Measurements from ENCODE around the gene MYRFL.

Gene MYRFL

DNA sequence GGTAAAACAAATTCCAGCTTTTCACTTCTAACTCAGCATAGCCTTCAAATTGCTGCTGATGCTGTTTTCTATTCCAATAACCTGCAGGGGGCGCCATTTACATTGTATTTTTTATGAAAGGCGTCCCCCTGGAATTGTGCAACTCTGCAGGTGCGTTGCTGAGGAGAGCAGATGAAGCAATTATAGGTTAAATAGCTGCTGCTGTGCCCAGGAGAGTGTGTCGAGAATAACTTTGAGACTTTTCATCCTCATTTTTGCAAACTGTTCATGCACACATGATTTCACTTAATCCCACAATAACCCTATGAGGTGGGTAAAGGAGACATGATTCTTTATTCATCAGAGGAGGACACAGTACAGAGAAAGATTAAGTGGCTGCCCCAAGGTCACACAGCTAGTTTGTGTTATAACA, 75.7 kb downstream of the MYRFL start:
- DNase-seq = peak; percentile 76

DNA sequence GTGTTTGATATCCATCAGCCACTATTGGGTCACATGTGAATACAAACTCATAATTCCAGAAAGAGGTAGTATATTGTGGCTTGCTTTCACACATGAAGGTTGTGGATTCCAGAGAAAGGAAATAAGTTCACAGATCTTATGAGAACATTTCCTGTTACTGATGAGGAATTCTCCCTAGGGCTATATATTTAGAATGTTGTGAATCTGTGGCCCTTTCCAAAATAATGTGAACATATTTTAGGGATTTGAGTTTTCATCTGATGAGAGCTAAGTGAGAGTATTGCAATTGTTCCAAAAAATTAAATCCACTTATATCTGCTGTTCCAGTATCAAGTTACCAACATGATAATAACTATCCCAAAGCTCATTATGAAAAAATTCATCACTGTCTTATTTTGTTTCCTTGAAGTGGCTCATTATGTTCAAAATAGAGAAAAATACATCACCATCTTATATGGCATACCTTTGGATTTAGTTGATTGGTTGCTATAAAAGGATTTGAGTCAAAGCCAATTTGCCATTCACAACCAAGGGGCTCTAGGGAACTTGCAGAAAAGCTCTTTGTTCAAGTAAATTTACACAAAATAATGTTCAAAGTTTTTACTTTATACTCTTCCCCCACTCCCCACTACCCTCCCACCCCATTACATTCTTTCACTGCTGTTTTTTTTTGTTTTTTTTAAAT, 76.3 kb downstream of the MYRFL start:
- no peak for DNase-seq

DNA sequence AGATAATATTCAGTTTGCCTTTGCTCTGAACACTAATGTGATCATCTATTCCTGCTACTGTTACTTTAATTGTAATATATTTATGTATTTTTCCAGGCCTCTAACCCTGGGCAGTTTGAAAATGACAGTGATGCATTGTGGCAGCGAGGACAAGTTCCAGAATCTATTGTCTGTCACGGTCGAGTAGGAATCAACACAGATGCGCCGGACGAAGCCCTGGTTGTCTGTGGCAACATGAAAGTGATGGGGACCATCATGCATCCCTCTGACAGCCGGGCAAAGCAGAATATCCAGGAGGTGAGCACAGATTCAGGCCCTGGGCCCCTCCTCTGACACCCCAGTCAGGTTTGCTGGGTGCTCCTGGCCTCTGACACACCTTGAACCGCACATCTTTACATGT, 78.5 kb downstream of the MYRFL start:
- no peak for DNase-seq

DNA sequence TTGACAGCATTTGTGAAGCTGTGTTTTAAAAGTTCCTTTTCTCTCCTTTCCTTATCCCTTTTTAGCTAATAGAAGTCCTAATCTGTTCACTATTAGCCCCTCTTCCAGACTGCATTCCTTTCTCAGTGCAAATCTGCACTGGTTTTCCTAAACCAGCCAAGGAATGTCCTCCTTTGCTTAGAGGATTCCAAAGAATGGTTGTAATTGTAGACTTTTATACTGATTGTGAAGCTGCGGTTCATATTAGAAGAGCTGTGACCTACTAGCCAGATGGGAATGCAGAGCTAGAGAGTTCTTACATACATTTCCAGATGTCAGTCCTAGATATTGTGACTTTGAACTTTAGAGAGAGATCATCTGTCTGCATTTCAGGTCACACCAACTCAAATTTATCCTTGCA, 79.8 kb downstream of the MYRFL start:
- no peak for DNase-seq

DNA sequence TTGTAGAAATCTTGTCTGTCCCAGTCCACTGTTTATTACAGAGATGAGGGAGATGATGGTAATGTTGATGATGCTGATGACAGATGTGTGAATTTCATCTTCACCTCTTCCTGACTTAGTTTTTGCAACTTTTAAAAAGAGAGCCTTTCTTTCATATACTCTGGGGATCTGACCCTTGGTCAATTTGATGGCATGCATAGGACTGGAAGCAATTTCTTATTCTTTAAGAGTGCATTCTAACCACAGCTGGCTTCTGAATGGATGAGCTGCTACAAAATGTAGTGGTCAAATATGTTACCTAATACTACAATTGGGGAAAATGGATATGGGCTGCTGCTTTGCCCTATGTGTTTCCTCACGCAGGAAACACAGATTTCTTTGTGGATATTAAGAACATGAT, 80.8 kb downstream of the MYRFL start:
- no peak for DNase-seq

DNA sequence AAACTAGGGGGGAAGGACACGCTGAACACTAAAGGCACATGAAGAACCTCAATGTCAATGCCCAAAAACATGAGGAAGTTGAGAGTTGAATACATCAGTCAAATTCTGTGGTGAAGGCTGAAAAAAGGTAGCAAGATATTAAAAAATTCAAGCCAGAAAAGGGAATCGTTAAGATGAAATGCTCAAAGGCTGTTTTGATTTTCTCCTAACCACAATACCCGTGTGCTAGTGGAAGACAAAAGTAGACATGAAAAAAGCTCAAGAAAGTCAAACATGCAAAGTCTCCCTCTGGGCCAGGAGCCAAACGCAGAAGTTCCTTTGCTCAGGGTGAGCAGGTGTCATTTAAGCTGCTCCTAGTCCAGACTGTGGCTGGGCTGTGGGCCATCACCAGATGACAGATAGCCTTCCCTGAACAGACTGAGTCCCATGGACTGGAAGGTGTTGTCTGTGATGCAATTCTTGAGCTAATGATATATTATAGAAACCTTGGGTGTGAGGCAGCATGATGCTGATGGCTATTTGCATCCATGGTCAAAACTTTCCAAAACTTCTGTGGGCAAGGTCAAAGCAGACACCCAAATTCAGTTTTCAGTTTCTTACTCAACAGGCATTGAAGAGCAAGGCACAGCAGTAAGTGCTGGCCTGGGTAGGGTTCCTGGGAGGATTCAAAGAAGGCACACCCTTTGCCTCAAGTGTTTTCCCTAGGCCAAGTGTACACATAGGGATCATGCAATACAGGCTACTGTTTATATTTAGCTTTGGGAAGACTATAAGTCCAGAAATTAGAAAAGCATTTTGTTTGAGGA, 81.6 kb downstream of the MYRFL start:
- no peak for DNase-seq

DNA sequence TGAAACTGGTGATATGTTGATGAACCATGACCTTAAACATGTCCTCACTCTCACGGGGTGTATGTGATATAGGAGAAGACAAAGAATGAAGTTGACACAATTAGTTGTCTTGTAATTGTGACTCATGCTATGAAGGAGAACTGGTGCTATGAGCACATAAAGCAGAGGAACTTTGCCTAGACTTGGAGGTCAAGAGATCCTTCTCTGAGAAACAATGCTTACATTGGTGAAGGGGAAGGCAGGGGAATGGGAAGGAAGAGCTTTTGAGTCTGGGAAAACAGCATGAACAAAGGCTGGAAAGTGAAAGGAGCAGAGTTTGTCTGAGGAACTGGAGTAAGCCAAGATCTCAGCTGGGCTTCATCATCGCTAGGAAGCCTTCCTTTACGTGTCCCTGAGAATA, 83.2 kb downstream of the MYRFL start:
- no peak for DNase-seq

DNA sequence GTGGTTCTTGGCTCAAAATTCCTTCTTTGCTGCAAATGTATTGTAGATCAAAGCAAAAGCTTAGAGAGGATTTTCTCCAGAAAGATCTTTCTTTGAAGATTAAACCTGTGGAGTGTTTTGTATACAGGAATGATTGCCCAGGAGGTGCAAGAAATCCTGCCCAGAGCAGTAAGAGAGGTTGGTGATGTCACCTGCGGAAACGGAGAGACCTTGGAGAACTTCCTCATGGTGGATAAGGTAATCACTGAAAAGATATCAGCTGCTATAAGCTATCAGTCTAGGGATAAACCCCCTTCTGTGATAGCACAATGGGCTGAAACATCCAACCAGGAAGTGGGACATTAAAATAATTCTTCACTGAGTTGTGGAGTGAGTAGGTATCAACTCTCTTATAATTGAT, 85.7 kb downstream of the MYRFL start:
- no peak for DNase-seq

DNA sequence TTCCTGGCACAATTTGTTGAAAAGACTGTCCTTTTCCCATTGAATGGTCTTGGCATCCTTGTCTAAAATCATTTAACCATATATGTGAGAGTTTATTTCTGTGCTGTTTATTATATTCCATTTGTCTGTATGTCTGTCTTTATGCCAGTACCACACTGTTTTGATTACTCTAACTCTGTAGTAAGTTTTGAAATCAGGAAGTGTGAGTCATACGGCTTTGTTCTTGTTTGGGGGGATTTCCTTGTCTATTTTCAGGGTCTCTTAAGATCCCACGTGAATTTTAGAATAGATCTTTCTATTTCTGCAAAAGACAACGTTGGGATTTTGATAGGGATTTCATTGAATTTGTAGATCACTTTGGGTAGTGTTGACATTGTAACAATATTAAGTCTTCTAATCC, 88.5 kb downstream of the MYRFL start:
- no peak for DNase-seq

DNA sequence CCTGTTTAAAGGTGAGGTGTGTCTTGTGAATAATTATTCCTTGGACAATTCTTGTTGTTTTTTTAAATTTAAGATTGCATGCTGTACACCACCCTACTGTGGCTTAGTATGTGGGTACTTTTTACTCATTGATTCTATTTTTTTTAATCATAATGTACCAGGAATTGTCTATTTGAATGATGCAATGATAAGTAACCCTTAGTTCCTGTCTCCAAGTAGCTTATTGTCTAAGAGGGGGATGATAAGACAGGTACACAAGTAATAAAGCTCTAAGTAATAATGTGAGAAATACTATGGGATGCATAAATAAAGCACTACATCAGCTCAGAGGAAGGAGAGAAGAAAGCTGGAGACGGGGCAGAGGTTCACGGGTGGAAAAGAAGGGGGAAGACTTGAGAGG, 90.9 kb downstream of the MYRFL start:
- DNase-seq = no peak

DNA sequence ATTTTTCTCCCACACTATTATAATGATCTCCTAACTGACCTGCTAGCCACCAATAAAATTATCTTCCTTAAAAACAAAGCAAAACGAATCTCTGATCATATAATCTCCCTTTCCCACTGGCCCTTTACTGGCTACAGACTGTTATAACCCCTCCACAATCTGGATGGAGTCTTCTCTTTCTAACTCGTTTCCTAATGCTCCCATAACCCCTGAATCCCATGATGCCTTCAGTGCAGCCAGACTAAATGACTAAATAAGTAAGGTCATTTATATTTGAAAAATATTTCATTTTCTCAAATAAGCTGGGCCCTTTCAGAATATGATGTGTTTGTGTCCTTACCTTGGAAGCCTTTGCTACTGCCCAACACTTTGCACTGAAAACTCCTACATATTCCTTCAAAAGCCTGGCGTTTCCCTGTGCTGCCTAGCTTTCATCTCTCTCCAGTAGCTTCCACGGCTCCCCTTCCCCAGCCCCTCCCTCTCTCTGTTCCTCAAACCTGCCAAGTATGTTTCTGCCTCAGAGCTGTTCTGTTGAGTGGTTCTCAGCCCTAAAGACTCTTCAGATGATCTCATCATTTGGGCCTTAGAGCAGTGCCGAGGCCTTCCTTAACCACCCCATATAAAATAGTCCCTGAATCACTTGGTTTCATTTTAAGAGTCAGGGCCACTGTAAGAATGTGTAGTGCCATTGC, 91.7 kb downstream of the MYRFL start:
- no peak for DNase-seq

DNA sequence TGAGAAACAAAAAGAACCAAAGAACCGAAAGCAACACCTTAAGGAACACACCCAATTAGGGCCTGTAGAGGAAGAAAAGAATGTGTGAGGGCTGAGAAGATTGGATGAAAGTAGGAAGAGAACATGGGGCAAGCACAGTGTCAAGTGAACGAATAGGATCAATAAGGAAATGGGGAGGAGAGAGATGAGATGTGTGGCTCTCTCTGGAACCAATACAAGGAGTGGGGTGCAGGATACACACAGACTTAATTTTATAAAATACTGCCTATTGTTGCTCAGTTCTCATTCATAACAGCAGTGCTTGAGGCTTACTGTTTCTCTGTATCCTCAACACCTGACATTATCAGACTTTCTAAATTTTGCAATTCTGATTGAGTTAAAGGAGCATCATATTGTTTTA, 93.3 kb downstream of the MYRFL start:
- no peak for DNase-seq

DNA sequence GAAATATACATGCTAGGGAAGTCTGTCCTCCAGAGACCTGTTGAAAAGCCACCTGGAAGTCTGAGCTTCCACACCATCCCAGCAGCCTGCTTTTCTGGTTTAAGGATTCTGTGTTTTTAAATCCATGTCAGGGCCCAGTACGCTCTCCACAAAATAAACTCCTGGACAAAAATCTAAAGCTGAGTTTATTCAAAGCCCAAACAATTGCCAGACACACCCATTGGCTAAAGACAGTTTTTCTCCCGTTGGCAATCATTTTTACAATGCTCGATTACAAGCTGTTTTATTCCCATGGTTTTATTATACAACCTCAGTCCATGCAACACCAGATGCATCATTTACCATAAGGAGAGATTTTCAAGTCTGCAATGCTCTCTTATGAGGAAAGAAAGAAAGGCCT, 94.5 kb downstream of the MYRFL start:
- DNase-seq = no peak

DNA sequence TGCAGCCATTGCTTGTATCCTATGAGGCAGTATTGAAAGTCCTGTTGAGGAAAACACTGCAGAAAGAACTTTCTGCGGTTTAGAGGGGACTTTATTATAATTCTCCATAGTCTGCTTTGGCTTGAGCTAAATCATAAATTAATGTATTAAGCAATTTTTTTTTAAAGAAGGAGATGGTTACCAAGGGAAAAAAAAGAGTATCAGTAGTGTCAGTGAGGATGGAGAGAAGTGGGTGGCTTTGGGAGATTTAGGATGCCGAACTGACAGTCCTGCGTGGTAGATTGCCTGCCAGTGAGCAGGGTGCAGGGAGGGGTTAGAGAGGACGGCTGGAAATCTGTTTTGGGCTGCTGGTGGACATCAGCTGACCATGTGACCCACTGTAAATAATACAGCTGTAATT, 96.8 kb downstream of the MYRFL start:
- no peak for DNase-seq

DNA sequence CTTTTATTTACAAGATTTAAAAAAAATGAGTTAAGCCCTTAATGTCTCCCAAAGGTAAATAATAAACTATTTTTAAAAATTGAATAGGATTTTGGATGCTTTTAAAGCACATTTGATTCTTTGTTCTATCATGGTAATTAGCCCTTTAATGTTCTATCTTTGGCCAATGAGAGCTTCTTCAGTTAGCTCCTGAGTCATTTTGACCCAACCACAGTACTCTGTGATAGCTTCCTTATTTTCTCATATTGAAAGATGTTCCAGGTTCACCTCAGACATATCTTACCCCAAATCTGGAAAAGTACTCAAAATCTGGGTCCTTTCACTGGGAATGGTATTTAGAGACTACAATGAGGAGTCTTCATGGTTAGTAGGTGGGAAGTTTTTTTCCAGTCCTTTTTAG, 98.0 kb downstream of the MYRFL start:
- no peak for DNase-seq

DNA sequence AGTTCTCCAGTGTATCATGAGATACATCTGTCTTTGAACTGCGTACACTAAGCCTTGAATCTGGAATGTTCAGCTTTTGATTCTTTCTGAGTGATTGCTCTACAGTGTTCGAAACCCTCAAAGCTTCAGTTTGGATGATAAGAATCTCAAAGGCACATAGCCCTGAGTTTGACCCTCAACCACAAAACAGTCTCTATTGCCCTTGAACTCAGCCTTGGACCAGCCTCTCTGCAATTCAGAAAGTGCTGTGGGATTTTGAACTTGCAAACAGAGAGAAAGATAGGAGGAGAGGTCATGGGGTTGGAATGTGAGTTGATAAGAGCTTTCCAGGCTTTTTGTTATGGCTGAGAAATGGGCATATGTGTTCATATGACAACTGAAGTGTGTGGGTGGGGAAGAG, 100.3 kb downstream of the MYRFL start:
- DNase-seq = no peak

DNA sequence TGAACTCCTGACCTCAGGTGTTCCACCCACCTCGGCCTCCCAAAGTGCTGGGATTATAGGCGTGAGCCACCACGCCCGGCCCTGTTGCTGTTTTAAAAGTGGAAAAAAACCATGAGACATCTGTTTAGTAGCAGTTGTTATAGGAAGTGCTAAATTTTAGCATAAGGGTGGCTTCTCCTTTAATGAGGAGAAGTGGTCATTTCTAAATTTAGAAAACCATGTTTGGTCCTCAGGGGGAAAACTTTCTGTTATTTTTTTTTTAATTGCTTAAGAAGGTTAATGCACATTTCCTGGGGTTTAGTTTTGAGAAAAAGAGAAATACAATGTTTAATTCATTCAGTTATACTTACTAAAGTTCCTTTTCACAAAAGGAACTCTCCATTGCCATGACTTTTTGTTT, 102.1 kb downstream of the MYRFL start:
- no peak for DNase-seq

DNA sequence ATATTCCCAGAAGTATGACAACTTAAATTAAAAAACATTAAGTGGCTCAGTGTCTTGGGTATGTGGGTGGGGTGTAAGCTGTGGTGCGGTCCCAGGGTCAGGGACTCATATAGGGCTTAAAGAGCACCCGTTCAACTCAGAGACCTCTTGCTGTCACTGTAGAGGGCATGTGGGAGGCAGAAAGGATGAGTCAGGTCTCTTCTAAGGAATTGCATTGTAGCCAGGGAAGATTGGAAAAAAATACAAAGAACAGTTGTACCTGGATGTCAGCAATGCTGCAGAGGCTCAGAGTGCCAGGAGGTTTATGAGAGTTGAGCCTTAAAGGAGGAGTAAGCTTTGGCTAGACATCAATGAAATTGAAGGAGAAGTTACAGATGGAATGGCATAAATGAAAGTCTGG, 104.1 kb downstream of the MYRFL start:
- no peak for DNase-seq

DNA sequence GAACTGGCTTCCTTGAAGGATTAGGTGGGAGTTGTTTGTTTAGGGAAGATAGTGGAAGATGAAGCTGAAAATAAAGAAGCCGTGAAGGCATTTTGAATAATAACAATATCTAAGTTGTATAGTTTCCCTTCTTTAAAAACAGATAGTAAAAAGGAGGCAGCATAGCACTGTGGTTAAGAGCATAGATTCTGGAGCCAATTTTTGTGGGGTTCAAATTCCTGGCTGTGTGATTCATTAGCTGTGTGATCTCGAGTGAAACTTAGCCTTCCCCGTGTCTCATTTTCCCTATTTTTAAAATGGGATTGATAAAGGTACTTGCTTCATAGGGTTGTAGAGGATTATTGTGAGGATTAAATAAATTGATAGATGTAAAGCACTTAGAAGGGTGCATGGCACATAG, 104.5 kb downstream of the MYRFL start:
- no peak for DNase-seq

DNA sequence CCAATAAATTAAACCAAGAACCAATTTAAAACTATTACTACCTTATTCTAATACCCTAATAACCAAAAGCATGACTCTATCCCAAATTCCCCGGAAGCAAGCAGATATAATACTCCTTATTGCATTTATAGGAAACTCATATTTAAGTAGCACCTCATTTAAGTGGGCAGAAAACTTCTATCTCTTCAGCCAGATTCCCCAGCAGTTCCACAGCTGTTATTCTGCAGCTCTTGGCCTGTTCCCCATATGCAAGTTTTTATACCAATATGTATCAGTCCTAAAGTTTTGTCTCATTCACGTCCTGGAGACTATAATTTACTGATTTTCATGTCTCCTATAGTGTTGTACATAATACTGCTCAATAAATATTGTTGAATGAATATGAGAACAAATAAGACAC, 106.5 kb downstream of the MYRFL start:
- DNase-seq = no peak

DNA sequence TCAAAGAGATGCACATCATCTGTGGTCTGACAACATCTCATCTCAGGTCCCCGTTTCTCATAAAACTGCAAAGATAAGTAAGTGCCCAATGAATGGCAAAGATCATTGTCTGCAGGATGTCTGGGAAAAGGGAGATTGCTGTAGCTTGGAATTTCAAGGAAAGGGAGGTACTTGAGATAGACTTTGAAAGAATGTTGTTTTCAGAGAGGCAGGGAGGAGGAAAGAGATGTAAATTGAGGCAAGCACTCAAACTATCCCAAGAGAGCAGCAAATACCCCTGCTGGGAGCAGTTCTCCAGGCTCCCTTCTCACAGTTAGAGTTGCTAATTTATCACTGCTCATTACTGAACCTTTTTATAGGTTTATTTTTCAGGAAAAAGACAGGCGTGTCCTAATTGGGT, 107.1 kb downstream of the MYRFL start:
- DNase-seq = no peak

DNA sequence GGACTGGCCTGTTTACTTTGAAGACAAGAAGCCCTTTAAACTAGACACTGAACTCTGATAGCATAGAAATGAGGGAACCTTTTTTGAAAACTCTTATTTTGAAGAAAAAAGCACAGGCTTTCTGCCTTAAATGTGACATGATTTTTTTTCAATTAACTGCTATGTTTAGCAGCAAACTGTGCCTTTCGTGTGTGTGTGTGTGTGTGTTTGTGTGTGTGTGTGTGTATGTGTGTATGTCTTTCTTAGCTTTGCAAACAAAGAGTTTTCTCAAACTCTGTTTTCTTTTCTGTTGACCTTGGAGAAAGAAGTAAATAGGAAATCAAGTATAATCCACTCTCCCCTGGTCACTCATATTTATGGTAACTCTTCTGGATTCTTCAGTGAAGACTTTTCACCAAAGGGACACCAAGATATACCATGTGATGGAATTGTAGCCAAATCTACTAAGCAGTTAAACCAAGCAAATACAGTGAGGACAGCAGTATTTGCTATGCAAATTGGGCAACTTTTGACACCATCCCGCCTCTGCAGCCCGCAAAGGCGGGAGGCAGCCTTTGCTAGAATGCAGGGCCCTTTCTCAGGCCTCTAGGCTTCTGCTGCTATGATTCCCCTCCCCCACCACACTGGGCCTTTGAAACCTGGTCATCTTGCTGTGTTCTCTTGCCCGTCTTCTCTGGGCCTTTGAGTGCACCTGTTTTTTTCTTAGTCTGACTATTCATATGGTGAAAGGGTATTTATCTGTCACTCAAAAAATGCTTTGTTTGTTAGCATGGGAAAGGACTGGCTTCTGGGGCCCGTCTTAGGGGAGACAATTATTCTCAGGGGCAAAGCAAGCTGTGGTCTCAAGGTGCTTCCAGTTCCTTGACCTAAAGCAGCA, 107.9 kb downstream of the MYRFL start:
- DNase-seq = no peak

DNA sequence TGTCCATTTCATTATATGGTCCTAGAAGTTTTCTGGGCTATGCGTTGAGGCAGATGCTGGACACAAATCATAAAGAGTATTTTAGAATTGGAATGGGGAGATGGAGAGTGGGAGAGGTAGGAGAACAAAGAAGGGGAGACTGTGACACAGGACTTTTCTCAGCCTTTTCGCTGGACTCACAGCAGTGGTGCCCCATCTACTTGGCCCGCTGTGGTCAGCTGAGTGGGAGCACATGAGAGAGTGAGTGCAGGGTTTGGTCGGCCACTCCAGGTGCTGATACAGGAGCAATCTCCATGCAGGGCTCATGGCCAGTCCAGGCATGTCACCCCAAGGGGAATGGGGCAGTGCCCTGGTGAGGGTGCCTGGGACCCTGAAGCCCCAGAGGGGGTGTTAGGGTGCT, 109.0 kb downstream of the MYRFL start:
- no peak for DNase-seq
